ENCODE results near the gene RARRES1.

Gene RARRES1

DNA sequence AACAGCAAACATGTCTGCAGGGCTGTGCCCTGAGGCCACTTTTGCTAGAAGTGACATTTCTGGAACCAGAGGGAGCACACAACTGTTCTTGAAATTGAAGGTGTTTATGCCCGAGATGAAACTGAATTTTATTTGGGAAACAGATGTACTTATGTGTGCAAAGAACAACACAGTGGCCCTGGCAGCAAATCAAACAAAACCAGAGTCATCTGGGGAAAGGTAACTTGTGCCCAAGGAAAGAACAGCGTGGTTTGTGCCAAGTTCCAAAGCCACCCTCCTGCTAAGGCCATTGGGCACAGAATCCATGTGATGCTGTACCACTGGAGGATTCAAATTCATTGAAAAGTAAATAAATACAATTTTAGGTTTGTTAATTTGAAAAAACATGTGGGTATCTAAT is 31.2 kb upstream of the RARRES1 start:
- DNase-seq, result no peak

DNA sequence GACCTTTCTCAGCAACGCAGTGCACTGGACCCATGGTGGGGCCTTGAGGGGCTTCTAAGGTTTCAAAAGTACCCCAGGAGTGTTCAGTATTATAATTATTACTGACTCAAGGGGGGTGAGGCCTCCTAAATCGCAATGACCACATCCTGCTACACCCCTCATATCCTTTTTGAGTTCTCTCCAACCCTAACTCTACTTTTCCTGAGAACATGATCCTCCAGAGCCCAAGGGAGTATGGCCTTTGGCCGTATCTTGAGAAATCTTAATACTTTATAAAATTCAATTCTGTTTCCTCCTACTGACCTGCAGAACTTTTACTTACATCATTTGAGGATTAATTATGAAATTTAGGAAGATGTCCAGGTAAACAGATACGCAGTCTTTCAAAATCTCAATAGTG is 30.4 kb upstream of the RARRES1 start:
- DNase-seq, result no peak

DNA sequence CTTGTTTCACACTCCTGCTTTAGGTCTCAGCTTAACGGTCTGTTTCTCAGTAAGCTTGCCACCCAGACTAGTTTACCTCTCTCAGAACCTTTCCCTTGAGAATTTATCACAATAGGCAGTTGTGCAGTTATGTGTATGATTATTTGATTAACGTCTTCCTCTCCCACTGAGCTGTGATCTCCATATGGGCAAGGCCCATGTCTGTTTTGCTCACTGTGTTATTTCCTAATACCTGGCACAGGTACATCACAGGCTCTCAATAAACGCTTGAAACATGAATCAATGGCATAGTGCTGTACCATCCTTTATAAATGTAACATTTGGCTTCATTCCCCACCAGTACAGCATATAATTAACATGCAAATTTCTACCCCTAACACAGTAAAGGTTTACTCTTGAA is 29.1 kb upstream of the RARRES1 start:
- DNase-seq, result no peak

DNA sequence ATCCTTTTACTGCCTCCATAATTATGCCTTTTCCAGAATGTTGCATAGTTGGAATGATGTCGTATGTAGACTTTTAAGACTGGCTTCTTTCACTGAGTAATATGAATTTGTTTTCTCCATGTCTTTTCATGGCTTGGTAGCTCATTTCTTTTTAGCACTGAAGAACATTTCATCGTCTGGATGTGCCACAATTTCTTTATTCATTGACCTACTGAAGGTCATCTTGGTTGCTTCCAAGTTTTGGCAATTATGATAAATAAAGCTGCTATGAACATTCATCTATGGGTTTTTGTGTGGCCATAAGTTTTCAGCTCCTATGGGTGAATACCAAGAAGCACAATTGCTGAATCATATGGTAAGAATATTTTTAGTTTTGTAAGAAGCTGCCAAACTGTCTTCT is 23.2 kb upstream of the RARRES1 start:
- no peak for DNase-seq

DNA sequence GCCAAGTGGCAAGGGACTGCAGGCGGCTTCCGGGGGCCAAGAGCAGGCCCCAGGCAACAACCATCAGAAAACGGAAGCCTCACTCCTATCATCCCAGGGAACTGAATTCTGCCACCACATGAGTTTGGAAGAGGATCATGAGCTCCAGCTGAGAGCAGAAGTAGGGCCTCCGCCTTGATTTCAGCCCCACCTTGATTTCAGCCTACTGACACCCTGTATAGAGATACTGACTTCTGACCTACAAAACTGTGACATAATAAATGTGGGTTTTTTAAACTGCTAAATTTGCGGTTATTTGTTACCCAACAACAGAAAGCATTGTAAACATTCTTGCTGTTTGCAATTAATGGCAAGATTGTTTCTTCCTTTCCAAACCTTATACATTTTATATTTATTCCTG is 21.6 kb upstream of the RARRES1 start:
- DNase-seq, result no peak

DNA sequence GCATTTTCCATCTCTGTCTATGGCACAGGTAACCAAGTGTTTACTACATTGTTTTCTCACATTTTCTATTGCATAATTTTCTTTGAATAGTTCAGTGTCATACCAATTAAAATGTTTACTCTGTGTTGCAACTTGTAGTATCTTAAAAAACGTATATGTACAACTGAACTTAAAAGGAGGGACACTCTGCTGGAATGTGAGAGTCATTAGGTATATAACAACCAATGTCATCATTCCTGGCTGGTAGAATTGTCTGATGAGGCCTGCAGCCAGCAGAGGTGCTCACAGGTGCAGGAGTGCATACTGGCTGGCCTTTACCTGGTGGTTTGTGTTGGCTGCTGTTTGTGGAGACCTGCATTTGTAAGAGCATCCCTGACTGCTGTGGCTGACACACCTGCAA is 19.1 kb upstream of the RARRES1 start:
- DNase-seq, result no peak

DNA sequence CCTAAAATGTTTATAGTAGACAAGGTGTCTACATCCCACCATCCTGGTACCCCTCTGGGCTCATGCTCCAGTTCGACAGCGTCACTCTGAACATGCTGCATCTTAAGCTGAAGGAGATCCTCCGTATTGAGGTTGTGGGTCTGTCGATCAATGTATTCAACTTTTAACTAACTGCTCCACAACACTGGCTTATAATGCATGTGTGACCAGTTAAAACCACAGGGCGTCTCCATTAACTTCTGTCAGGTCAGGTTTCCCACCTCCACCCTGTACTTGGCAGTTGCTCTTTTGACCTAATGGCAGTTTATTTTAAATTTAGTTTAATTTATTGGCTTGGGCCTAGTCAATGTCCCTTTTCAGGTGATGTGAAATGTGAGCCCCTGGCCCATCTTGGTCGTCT is 17.8 kb upstream of the RARRES1 start:
- no peak for DNase-seq

DNA sequence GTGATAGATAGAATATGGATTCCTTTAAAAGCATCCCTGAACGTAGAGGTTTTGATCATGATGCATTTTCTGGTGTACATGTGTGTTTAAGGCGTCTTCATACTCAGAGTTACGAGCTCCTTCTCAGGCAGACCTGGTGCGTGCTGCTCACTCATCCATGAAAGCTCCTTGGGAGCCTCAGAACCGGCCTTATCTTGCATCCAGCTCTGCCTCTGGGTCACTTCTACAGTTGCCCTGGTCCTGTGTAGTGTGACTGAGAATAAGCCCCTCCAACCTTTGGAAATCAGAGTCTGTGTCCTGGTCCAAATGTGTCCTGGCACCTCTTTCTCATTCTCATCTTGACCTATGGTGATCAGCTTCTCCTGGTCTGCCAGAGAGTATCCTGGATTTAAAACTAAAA is 17.3 kb upstream of the RARRES1 start:
- no peak for DNase-seq

DNA sequence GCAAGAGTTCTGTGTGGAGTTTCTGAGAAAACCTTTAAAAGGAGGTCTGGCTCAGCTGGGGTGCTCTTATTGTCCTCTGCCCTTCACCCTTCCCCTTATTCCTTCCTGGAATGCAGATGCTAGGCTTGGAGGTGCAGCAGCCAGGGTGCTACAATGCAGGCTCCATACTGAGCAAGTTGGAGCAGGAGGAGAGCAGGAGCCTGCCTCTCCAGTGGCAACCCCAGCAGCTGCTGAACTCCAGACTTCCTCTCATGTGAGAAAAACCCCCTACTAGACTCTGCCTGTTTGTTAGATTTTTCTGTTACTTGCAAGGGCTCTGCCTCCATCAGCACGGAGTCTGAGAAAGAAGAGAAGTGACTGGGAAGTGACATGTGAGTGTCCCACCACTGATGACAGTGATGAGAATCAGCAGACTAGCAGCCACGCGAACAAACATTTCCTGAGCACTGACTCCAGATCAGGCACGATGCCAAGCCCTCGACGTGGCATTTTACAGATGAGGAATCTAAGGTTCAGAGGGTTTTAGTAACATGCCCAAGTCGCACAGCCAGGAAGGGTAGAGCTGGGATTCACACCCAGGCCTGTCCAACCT is 16.1 kb upstream of the RARRES1 start:
- no peak for DNase-seq

DNA sequence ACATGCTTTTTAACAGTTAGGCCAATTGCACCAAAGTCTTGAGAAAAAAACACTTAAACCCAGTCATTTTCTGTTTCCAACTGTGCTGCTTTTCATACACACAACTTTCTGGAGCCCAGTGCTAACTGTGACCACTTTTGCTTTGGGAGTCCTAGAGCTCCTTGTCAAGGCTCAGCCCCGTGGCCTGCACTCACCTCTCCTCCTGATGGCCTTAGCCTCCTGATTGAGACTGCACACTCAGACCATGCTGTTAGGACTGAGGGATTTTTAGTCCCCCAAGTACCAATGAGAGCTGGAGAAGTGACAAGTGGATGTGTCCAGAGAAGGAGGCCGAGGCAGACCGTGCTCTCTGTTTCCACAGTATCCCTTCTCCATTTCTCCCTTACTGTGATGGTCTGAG is 15.2 kb upstream of the RARRES1 start:
- DNase-seq, result no peak

DNA sequence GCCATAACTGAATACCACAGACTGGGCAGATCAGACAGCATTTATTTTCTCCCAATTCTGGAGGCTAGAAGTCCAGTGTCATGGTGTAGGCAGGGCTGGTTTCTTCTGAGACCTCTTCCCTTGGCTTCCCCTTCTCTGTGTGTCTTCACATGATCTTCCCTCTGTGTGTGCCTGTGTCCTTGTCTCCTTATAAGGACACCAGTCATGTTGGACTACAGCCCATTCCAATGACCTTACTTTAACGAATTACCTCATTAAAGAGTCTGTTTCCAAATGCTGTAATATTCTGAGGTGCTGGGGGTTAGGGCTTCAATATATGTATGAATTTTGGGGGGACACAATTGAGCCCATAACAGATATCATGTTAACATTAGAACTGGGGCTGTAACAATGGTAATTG is 13.3 kb upstream of the RARRES1 start:
- DNase-seq, result no peak

DNA sequence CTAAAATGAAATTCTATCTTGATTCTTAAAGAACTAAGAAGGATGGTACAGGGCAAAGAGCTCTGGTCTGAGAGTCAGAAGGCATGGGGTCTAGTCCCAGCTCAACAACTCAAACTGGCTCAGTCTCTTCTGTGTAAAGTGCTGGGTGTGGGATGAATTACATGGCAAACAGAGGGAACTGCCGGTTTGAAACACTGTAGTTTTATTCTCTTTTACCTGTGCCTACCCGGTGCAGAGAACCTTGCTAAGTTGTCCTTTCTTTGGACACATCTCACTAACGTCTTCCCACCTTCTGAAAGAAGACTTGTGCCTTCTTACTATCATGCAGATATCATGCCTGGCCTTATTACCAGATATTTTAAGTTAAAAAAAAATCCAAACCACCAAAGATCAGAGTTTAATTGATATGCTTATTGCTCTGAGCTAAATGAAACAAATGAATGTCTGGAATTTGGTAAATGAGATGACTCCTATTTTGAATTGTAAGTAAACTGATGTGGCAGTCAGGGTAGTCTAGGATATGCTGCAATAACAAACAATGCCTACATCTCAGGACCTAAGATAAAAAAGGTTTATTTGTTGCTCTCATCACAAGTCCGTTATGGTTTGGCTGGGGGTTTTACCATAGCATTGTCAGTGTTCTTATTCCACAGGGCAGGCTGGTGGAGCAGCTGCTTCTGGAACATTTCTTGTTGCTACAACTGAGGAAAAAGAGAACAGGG is 12.5 kb upstream of the RARRES1 start:
- no peak for DNase-seq

DNA sequence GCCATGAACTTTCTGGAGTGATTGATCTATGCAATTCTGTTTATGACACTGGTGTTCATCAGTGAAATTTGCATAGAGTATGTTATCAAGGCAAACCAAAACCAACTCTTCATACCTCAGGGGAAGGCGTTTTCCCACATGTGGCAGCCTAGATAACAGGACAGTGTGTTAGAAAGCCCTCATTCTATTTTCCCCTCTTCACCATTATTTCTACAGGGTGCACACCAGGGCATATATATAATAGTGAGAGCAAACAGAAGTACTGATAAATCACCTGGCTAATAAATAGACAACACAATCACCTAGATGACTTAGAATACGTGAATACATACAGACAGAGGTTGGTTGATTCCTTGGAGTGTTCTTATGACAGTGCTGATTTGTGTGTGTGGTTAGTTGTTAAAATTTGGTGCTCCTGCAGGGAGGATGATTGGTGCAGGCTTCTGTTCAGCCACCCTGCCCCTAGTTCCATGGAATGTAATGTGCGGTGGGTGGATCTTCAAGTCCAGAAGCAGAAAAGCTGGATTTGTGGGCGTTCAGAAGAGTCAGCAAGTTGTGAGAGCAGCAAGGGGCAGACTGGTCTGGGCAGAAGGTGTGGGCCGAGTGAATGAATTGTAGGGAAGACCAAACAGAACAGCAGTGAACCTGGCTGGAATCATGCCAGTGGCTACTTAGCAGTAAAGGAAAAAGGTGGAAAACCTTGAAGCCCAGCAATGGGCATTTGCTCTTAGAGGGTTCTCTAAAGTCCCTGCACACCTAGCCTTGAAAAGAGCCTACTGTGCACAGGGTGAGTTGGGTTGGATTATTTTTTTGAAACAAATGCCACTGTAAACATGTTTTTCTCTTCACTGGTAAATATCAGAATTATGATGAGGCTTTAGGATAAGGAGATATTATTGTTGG is 11.7 kb upstream of the RARRES1 start:
- DNase-seq, result no peak

DNA sequence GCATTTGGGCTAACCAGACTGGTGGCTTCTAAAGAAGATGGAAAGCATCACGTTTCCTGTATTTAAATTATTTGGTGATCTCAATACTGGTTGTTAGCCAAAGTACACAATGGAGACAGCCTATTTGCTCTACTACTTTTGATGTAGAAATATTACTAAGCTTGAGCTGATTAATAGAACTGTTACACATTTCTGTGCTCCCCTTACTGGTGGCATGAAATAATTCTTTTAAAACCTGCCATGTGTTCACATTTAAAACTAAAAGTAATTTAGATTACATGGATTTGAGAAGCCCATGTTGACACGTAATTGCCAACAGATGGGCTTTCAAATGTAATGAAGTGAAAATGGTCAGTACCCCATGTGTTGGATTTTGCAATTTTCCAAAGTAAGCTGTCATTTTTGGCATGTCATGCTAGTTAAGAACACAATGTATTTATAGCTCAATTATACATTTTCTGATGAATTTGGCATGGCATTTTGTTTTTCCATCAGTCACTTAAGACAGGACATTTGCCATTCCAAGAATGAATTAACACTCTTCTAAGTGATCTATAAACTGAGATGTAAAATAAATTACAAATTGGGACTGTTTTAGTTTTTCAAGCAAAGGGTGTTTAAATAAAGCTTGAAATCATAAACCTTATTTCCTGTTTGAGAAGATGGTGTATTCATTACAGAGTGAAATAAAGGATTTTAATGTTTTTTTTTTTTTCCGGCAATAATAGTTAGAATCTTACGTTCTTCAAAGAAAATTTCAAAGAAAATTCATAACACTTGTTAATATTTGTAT is 10.8 kb upstream of the RARRES1 start:
- no peak for DNase-seq

DNA sequence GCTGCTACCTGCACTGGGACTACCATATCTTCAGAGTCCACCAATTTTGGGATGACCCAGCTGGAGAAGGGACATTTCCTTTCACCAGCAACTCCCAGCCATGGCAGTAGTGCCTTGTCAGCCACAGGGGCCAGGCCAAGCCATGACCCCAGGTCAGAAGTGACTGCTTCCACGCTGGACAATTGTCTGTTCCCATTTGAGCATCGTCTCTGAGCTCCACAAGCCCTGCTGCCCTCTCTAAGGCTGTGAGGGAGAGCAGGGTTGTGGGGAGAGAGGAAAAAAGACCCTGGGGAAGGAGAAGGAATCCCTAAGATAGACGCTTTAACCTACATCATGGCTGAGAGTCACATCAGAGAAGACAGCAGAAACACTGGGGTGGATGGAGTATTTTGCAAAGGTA is 7.4 kb upstream of the RARRES1 start:
- DNase-seq, result no peak

DNA sequence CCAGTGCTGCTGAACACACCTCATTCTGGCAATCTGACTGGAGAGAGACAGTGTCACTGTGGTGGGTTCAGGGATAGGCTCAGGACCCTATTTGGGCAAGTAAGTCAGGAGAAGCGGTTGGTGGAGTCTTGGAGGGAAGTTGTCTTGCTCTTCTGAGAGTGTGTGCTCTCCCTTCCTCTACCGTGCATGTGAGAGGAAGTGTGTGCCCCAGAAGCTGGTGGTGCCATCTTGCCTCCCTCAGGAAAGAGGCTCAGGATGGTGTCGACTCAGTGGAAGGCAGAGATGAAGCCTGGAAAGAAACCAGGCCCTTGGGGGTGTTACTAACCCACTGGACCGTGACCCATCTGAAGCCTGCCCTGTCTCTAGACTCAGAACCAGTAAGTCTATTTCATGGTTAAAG is 6.8 kb upstream of the RARRES1 start:
- DNase-seq, result no peak

DNA sequence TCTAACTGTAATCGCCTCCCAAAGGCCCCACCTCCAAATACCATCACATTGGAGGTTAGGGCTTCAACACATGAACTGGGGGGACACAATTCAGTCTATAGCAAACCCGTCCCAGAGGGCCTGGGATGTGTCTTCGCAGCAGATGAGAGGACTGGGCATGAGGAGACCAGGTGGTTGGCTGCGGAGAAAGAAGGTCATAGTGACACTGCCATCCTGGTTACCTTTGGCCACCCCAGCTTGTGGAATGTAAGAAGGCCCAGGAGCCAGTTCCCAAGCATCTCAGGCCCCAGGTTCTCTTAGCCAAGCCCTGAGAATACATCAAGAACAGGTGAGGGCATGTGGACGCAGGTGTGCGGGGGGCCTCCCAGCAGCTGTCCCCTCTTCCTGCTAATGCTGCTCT is 6.4 kb upstream of the RARRES1 start:
- no peak for DNase-seq

DNA sequence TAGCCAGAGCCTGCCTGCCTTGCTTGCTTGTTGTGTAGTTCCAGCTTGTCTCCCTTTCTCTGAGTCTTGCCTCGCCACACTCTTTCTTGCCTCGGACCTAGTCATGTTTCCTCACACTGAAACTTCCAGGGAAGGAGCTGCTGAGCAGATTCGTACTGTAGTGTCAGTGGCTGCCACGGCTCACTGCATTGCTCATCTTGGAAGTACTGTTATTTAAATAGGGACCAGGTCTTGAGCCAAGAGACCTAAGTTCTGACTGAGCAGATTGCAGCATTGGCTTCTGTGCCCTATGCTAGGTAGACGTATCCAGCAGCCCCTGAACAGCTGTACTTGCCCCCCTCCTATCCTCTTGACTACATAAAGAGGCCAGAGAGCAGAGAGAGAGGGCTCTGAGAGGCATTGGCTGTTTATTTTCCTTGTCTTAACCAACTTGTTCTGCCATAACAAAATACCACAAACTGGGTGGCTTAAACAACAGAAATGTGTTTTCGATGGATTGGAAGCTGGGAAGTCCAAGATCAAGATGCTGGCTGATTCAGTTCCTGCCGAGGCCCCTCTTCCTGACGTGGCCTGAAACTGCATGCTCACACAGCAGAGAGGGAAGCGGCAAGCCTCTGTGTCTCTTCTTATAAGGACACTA is 5.8 kb upstream of the RARRES1 start:
- no peak for DNase-seq

DNA sequence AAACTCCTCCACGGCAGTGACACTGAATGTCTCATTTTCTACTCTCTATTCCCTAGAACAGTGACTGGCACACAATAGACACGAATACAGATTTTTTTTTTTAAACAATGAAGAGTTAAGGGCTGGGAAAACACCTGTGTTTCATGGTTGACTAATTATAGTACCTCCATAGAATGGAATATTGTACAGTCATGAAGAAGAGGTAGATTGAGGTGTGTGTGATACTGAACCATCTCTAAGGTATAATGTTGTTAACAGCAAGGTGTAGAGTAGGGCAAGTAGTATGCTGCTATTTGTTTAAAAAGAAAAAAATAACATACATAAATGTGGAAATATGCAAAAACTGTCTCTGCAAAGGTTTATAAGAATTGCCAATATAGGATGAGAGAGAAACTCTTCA is 5.2 kb upstream of the RARRES1 start:
- DNase-seq, result no peak

DNA sequence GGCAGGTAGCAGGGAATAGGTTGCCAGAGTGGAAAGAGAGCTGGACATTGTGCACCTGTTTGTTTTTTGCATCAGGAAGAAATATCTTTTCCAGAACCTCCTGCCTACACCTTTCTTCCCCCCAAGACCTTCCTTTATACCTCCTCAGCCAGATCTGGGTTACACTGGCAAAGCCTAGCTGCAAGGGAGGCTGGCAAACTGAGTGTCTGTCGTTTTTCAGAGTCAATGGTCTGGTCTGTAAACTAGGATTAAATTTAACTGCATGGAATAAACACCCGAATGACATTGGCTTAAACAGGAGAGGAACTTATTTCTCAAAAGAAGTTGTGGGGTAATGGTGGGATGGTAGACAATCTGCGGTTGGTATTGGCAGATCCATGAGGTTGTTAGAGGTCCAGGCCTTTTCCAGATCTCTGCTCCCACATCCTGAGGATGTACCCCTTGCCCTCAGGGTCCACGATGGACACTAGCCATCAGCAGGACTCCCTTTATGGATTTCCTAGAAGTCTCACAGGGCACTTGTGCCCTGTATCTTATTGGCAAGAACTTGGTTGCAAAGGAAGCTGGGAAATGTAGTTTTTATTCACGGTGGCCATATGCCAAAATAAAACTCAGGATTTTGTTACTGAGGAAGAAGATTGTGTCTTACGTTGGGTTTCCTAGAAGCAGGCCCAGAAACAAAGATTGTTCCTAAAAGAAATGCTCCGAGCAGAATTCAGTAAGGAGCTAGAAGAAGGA is 3.2 kb upstream of the RARRES1 start:
- DNase-seq, result no peak

DNA sequence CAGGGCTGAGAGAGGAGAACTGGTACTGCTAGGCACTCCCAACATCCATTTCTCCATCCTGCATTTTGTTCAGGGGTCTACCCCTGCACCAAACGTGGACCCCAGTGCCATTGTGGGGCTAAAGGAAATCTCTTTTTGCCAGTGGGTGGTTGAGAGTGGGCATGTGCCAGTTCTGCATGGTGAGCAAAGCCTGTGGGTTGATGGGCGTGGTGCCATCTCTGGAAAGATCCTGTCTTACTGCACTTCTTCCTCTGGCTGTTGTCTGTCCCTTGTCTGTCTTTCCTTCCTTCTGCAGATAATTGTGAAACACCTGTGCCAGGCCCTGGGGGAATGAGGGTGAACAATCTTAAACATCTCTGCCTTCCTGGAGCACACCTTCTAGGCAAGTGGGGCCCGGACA is 1.4 kb upstream of the RARRES1 start:
- DNase-seq, result no peak

DNA sequence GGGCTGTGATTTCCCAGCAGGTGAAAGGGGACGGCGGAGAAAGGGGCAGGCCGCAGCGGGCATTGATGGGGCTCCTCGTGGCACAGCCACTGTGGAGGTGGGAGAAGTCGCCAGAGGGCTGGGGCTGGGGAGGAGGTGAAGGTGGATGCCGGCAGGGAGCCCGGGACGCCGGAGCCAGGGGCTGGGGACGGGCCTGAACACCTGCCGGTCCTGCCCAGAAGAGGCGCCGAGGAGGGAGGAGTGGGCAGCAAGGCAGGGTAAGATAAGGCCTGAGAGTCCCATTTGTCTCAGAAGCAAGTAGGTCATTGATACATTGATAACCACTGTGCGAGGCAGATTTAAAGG is 571 bp upstream of the RARRES1 start:
- no peak for DNase-seq

All from NCI-H1092 (cell line).